HG03439 (cell line): Measurements from ENCODE around the gene MYT1.
"Not testable (repeated sequence)": the region's sequence is repeated elsewhere in the genome, so short reads cannot be mapped to it uniquely, and the experiment has no call there.

Source experiments
- ATAC-seq: cut with Tn5 transposase; IDR thresholded peaks from one replicate; pipeline ENCODE4 v1.9.1; 2021; ENCODE audit warnings: mild to moderate bottlenecking, moderate library complexity; ENCODE audit not compliant: unreplicated experiment

The MYT1 gene

DNA sequence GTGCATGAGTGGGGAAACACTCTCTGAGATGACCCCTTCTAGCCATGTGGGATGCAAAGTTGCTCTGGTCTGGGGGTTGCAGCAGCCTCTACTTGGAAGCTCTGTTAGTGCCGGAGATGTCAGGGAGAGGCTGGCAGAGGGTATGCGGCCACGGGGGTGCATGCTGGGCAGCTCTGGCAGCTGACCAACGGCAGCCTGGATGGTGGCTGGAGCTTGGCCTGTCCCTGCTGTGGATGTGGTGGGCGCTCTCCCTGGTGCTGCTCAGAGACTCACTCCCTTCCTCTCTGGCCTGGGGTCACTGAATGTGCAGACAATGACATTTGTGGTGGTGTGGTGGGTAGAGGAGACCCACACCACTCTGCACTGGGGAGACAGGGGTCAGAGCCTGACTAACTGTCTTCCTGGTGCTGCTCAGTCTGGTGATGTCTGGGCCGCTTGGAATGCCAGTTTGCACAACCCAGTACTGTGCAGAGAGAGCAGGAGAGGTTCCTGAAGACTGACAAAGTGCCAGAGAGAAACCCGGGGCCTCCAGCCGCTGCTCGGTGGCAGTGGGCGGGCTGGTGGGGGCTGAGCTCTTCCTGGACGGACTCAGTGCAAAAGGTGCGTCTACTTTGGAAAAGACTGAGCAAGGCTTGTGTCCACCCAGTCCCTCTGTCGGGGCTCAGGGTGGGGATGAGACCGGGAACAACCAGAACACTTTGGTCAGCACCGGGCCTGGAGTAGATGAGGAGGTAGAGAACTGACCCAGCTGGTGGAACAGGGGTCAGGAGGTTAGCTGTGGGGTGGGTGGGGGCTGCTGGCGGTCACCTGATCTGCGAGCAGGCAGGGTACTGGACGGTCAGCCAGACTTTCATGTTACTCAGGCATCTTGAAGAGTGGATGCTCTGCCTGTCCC is 2.7 kb downstream of the MYT1 start:
- no peak for ATAC-seq

DNA sequence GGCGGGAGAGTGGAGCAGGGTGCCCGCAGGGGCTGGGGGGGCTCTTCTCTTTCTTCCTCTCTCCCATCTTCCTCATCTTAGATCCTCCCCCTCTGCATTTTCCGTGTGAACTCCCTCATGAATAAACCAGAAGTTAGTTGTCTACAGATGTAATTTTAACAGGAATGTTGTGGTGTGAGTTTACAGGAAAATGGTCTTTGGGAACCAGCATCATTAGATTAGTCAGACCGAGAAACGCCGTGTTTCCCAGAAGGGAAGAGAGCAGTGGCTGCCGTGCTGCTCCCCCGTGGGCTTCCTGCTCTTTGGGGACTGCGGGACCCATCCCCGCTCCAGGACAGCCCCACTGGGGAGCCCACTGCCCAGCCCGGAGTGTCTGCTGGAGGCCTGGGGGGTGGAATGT is 3.4 kb downstream of the MYT1 start:
- no peak for ATAC-seq

DNA sequence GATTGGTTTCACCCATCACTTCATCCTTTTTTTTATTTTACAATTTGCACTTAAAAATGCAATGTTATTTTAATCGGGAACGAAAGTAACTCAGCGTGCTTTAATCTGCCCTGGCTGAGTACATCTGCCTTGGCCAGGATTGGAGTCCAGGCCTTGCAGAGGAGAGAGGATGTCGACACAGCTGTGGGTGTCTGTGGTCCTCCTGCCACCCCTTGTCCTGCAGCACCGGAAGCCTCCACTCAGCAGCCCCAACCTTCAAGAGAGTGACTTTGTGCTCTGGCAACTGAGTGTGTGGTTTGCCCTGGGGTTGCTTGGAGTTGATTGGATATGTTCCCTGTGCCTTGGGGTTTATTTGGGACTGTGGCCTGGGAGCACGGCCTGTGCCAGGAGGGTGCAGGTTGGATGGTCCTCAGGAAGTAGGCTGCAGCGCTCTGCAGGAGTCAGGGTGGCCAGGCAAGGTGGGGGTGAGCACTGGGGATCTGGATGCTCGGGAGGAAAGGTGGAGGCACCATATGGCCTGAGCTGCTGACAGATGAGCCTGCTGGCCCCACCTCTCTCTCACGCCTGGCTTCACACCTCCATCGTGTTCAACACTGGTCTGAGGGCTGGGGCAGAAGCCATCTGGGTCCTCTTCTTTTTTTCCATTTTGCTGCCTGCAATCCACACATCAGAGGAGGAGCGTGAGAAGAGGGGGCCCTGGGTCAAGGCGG is 4.3 kb downstream of the MYT1 start:
- no peak for ATAC-seq

DNA sequence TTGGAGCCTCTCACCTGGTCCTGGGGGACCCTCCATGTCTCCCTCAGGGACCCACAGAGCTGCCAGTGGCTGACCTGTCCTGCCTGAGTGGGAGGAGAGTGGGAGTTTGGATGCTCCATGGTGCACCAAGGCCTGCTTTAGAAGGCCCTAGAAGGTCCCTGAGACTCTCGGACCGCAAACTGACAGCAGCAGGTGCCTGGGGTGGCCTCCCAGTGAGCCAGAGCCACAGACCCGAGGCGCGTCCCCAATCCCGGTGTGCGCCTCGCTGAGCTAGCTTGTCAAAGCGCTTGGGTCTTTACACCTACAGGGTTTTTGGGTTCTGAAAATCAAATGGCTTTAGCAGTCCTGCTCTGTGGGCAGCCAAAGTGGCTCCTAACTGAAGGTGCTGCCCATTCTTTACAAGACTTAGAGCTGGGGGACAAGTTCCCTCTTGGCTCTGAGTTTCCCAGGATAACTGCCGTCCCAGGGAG is 4.9 kb downstream of the MYT1 start:
- no peak for ATAC-seq

DNA sequence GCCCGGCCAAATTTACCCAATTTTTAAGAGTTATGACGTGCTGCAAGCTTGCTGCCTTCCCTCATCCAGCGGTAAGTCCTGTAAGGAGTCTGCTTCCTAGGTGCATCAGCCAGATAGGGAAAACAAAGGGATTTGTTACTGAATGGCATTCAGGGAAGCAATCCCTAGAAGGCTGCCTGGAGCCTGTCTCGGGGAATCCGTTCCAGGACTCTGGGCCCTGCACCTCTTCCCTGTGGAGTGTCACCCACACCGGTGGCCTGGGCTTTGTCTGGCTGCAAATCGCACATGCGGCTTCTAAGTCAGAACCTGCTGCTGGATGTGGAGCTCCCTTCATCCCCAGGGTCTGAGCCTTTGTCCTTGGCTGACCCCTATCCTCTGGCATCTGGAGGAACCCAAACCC is 7.0 kb downstream of the MYT1 start:
- no peak for ATAC-seq

DNA sequence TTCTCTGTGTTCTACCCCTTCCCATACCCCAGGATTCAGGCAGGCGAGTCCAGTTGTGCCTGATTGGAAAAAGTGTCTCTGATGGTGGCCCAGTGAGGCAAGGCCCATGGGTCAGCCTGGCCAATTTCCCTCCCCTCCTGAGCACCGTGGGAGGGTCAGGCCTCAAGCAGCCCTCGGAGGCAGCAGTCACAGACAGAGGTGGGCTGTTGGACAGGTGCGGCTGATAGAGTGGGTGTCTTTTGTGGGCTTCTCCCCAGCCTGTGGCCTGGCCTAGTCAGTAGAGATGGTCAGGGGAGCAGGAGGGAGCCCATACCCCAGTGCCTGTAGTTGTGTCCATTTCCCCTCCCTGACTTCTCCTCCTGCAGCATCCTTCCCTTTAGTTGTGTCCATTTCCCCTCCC is 8.9 kb downstream of the MYT1 start:
- ATAC-seq = no peak

DNA sequence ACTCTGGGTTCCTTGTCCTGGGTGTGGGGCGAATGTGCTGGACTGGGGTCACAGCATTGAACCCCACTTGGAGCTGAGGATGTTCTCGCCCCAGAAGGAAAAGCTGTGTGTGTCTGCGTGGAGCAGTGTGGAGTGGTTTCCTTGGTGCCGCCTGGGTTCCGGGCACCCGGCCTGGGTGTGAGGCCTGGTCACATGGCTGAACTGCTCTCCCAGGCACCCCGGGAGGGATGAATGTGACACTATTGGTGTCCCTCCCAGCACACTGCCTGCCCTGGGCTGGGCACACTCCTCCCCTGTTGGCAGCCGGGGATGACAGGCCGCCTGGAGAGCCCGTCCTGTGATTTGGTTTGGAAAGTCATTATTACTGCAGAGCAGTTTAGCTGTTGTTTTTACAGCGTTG is 12.3 kb downstream of the MYT1 start:
- ATAC-seq = no peak

DNA sequence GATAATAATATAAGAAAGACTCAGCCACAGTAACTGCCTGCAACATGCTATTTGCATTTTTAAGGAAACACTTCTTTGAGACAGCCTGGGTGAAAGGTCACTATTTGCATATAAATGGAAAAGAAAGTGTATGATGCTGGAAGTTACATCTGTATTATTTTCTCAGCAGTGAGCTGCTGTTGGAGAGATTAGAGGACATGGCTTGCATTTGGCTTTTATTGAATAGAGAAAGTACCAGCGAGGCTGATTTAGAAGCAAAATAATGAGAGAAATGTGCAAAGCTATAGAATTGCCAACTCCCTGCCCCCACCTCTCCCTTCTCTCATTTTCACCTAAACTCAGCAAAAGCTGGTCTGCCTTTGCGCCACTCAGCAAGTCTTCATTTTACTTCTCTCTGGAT is 12.7 kb downstream of the MYT1 start:
- ATAC-seq = no peak

DNA sequence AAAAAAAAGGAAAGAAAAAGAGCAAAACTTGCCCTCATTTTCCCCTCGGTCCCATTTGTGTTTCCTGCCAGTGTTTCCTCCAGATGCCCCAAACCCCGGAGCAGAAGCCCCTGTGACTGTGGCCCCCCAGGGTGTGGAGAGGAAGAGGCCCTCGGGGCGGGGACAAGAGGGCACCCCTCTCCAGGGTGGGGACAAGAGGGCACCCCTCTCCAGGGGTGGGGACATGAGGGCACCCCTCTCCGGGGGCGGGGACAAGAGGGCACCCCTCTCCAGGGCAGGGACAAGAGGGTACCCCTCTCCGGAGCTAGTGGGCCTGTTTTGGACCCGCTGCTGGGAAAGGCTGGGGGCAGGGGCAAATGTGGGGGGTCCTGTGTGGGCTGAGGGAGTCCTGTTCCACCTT is 13.1 kb downstream of the MYT1 start:
- no peak for ATAC-seq

DNA sequence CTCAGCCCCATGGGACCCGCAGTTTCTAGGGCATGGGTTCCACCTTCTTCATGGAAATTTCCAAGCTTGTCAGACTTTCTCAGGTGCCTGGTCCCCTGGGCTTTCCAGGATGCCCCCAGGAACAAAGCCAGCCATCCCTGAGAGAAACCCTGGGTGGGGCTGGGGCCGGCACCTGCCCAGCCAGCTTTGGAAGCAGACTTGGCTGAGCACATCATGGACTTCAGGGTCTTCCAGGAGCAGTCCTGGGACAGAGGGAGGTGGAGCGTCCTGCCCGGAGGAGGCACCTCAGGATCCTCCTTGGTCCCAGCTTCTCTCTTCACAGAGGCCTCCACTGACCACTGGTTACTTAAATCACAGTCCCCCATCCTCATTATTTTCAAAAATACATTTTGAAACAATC is 13.5 kb downstream of the MYT1 start:
- no peak for ATAC-seq

DNA sequence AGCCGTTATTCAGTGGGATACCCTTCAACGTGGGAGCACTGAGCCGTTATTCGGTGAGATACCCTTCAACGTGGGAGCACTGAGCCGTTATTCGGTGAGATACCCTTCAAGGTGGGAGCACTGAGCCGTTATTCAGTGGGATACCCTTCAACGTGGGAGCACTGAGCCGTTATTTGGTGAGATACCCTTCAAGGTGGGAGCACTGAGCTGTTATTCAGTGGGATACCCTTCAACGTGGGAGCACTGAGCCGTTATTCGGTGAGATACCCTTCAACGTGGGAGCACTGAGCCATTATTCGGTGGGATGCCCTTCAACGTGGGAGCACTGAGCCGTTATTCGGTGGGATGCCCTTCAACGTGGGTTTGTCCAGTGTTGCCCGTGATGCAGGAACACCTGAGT is 14.7 kb downstream of the MYT1 start:
- not testable (repeated sequence) for ATAC-seq

DNA sequence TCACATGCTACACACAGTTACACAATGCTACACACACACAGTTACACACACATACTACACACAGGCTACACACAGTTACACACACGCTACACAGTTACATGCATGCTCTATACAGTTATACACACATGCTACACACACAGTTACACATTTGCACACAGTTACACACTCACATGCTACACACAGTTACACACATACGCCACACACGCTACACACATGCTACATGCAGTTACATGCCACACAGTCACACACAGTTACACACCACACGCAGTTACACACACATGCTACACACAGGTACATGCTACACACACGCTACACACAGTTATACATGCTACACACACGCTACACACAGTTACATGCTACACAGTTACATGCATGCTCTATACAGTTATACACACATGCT is 15.6 kb downstream of the MYT1 start:
- no peak for ATAC-seq

DNA sequence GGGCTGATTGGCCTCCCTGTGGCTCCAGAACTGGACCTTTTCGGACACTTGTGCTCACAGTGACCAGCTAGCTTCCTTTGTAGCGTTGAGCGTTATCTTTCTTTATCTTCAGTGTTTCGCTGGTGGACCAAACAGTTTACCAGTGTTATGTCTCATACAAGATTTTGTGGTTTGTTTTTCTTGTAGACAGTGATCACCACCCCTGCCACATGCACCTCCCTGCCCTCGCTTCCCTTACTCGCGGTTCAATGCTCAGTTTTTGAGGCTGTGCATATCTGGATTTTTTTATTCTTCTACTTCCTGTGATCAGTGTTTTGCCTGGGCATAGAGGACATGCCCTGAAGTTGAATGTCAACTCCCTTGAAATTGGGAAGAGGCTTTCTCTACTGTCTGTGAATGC is 16.4 kb downstream of the MYT1 start:
- no peak for ATAC-seq

DNA sequence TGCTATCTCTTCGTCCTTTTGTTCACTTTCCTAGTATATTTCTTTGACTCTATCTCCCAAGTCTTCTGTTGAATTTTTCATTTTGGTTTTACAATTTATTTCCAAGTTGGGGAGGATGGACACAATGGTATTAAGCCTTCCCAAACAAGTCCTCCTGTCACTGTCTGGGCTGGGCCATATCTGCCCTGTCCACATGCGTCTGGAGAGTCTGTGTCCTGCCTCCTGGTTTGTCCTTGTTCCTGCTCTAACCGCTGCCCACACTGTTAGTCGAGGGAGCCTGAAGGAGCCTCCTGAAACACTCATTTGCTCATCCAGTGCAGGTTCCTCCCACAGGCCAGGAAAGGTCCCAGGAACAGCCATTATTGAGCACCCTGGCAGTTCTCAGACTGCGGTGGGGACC is 17.1 kb downstream of the MYT1 start:
- ATAC-seq = no peak

DNA sequence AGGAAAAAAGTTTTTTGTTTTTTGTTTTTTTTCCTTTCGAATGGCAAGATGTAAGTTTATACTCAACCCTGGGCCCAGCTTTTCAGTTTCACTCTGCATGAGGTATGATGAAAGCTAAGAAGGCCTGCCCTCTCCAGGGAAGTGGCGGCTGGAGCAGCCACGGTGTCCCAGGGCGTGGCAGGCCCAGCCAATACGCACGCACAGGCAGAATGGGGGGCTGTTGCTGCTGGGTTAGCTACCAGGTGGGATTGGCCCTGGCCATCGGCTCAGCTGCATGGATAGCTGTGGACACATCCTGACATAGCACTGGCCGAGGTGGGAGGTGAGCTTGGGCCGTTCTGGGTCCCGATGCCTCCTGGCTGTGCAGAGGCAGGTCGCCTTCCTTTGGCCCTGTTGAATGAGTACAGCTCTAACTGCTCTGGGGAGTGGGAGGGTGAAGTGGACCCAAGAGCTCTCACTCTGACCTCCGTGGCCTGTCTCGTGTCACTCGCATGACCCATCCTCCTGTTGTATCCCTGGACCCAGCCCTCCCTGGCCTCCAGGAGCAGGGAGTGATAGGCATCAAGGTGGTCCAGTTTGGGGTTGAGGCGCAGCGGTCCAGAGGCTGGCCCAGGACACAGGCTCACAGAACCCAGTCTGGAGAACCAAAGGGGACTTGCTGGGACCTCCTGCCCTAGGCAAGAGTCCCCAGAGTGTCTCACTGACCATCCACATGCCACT is 18.1 kb downstream of the MYT1 start:
- ATAC-seq = no peak

DNA sequence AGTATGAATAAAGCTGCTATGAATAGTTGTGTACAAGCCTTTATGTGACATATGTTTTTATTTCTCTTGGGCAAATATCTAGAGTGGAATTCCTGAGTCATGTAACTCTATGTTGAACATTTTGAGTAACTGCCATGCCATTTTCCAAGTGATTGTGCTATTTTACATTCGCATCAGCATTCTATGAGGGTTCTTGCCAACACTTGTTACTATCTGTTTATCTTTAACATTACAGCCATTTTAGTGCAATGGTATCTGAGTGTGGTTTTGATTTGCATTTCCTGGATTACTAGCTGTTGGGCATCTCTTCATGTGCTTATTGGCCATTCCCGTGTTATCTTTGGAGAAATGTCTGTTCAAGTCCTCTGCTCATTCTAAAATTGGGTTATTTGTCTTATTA is 19.1 kb downstream of the MYT1 start:
- no peak for ATAC-seq

DNA sequence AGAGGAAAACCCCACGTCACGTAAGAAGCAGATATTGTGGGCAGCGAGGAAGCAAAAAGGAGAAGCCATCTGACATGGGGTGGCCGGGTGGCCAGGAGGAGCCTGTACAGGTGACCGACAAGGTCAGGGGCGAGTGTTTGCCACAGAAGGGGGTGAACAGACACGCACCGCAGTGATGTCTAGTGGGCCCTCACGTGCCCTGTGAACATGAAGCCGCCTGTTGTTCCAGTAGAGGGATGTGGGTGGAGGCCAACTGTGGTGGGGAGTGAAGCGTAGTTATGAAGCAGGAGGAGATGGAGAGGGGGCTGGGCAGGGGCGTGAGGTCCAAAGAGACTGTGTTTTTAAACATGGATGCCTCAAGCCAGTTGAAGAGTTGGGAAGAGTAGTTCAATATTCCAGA is 20.5 kb downstream of the MYT1 start:
- no peak for ATAC-seq

DNA sequence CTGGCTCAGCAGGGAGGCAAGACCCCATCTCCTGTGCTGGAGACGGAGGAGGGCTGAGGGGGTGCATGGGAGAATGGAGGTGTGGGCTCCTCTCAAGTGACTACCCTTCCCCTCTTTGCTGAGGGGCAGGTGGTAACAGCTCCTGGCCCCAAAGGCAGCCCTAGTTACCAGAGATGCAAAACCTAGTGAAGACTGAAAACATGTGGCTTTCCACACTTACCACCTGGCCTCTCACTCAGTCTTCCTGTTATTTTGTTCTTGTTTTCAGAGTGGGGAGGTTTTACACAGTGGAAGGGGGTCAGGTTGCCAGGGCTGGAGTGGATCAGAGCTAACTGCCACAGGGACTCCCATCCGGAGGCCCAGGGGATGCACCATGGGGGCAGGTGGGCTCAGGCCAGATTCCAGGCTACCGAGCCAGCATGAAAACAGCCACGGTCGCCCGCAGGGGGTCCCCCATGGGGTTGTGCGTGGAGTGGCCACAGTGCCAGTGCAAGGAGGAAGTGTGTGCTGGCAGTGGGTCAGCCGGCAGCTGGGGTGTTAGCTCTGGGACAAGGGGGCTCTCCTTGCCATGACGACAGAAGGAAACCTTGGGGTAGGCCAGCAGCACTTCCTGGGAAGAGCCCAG is 21.1 kb downstream of the MYT1 start:
- ATAC-seq = no peak

DNA sequence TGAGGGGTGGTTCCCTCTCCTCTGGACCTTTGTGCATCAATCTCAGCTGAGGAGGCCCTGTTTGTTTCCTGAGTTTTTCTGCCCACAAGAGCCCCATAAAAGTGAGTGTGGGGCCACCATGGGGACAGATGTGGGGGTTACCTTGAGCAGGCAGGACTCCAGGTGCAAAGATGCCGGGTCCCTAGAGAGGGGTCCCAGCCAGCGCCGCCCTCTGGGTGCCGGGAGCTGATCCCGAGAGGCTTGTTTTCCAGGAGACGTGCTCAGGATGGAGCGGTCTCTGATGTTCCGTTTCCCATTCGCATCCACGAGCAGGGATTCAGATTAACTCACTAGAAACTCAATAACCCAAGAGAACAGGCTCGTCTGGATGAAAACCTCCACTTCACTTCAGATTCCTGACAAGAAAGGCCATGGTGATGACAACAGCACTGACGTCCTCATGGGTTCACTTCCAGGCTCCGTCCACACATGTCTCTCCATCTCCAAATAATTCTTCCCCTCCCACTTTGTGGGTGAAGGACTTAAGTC is 21.9 kb downstream of the MYT1 start:
- no peak for ATAC-seq

DNA sequence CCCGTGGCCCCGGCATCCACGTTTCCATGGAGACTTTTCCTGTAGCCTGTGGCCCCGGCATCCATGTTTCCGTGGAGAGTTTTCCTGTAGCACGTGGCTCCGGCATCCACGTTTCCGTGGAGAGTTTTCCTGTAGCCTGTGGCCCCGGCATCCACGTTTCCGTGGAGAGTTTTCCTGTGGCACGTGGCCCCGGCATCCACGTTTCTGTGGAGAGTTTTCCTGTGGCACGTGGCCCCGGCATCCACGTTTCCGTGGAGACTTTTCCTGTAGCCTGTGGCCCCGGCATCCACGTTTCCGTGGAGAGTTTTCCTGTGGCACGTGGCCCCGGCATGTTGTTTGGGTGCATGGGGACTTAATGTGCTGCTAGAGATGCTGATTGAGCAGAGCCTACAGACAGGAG is 23.0 kb downstream of the MYT1 start:
- ATAC-seq = not testable (repeated sequence)

DNA sequence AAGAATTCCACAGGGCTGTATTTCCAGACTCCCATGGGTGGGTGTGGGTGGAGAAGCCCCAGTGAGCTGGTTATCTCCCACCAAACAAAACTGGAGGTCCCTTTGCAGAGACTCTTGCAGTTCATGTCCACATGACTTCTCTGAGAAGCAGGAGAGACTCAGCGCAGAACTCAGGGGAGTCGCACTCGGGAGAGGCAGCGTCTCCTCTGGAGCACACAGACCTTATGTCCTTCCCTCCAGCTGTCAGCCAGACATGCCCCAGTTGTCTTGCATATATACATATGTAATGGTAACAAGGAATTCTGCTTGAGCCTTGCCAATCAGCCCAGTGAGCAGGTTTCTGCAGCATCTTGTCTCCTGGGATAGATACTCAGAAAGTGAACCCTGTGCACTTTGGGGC is 23.8 kb downstream of the MYT1 start:
- ATAC-seq = no peak
